SU-DHL-6 (cell line): ENCODE results near the gene FABP3.

Source experiments
- H2AFZ ChIP-seq: fragments of 200-600 bp; sonication (generic); 2 replicates; pipeline ENCODE4 v1.6.1; 2014; ENCODE audit warnings: low read depth, mild to moderate bottlenecking, moderate library complexity, mixed read lengths, antibody characterized with exemption, low read length; ENCODE audit not compliant: severe bottlenecking
- H3F3A ChIP-seq: fragments of 200-600 bp; shearing (Covaris generic); 2 replicates; pipeline ENCODE4 v1.6.0; 2016; ENCODE audit warnings: antibody characterized with exemption, mild to moderate bottlenecking; ENCODE audit not compliant: insufficient read depth
- H3K27ac ChIP-seq: fragments of 200-600 bp; sonication (generic); 2 replicates; pipeline ENCODE4 v1.5.1; 2016; ENCODE audit warnings: low read depth, mild to moderate bottlenecking, low read length, moderate library complexity, mixed read lengths
- H3K27me3 ChIP-seq: fragments of 200-600 bp; sonication (generic), shearing (Covaris generic); 2 replicates; pipeline ENCODE4 v1.6.0; 2014; ENCODE audit warnings: mild to moderate bottlenecking, low read length
- H3K36me3 ChIP-seq: fragments of 200-600 bp; sonication (generic); 2 replicates; pipeline ENCODE4 v1.6.1; 2014; ENCODE audit warnings: mild to moderate bottlenecking, low read length, mixed read lengths
- H3K4me2 ChIP-seq: fragments of 300-600, 200-600 bp; shearing (Covaris generic), sonication (generic); 2 replicates; pipeline ENCODE4 v1.6.0; 2014; ENCODE audit warnings: low read length, low read depth, mild to moderate bottlenecking; ENCODE audit not compliant: poor library complexity, severe bottlenecking
- H3K4me3 ChIP-seq: fragments of 200-600 bp; sonication (generic); 2 replicates; pipeline ENCODE4 v1.5.1; 2014; ENCODE audit warnings: antibody characterized with exemption, low read length, mild to moderate bottlenecking, mixed read lengths; ENCODE audit not compliant: insufficient read depth, poor library complexity, severe bottlenecking
- H3K79me2 ChIP-seq: fragments of 200-600 bp; sonication (generic); 2 replicates; pipeline ENCODE4 v1.6.1; 2014; ENCODE audit warnings: mild to moderate bottlenecking, low read length, moderate library complexity; ENCODE audit not compliant: insufficient read depth
- H3K9ac ChIP-seq: fragments of 200-600 bp; sonication (generic); 2 replicates; pipeline ENCODE4 v1.7.0; 2014; ENCODE audit warnings: mild to moderate bottlenecking, low read length
- H3K9me2 ChIP-seq: fragments of 200-600 bp; sonication (generic); replicated peaks from 2 replicates; pipeline ENCODE4 v1.6.1; 2014; ENCODE audit warnings: low read length; ENCODE audit not compliant: insufficient read depth
- H3K9me3 ChIP-seq: fragments of 200-600 bp; sonication (generic); 2 replicates; pipeline ENCODE4 v1.6.1; 2014; ENCODE audit warnings: low read length, mixed read lengths; ENCODE audit not compliant: insufficient read depth
- H4K20me1 ChIP-seq: fragments of 200-600 bp; sonication (generic); 2 replicates; pipeline ENCODE4 v1.6.1; 2014; ENCODE audit warnings: low read depth, mild to moderate bottlenecking, antibody characterized with exemption, low read length, moderate library complexity, mixed read lengths
- EZH2phosphoT487 ChIP-seq: fragments of 200-600 bp; sonication (generic), shearing (Covaris generic); conservative IDR thresholded peaks from 2 replicates; pipeline ENCODE4 v1.6.1; 2018; ENCODE audit warnings: mild to moderate bottlenecking, antibody characterized with exemption, low read length, moderate library complexity, mixed read lengths
- TF ChIP-seq, protein P1 (sequence below): fragments of 200-600 bp; sonication (generic); IDR thresholded peaks from one replicate; pipeline ENCODE4 v1.5.1; 2017; ENCODE audit warnings: antibody characterized with exemption, mild to moderate bottlenecking, low read length, moderate library complexity; ENCODE audit not compliant: insufficient read depth, poor library complexity, severe bottlenecking

The FABP3 gene

DNA sequence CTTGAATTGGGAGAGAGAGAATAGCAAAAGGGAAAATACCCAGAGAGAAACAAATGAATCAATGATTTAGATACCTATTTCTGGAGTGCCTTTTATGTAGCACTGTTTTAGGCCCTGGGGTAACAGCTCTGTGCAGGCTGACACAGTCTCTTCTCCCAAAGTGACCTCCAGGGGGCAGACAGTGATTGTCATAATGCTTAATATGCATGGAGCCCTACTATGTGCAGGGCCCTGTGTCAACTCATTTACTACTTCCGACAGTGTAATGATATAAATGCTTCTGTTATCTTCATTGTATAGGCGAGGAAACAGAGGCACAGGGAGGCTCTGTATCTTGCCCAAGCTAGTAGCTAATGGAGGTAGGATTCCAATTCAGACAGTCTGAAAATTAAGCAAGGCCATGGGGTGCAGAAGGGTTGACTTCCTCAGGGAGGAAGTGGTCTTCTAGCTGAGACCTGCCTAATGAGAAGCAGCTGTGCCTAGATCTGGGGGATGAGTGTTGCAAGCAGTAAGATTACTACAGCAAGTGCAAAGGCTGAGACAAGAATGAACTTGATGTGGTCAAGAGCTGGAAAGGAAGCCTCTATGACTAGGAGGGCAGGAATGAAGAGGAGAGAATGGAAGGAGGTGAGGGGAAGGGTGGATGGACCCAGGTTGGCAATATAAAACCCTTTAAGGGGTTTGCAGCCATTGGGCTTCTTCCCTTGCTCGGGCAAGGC lies 23.9 kb upstream of the FABP3 start:
- no peaks in the 10 kb centered on the region for H3K27me3 ChIP-seq
- H3K27ac ChIP-seq = no peak overlapping the region
- no peaks in the 10 kb centered on the region for H3K9me2 ChIP-seq
- H3K36me3 ChIP-seq = no peaks in the 10 kb centered on the region
- no peaks in the 10 kb centered on the region for H3K79me2 ChIP-seq
- TF ChIP-seq, protein P1, sequence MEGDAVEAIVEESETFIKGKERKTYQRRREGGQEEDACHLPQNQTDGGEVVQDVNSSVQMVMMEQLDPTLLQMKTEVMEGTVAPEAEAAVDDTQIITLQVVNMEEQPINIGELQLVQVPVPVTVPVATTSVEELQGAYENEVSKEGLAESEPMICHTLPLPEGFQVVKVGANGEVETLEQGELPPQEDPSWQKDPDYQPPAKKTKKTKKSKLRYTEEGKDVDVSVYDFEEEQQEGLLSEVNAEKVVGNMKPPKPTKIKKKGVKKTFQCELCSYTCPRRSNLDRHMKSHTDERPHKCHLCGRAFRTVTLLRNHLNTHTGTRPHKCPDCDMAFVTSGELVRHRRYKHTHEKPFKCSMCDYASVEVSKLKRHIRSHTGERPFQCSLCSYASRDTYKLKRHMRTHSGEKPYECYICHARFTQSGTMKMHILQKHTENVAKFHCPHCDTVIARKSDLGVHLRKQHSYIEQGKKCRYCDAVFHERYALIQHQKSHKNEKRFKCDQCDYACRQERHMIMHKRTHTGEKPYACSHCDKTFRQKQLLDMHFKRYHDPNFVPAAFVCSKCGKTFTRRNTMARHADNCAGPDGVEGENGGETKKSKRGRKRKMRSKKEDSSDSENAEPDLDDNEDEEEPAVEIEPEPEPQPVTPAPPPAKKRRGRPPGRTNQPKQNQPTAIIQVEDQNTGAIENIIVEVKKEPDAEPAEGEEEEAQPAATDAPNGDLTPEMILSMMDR = peak; percentile 40
- TF ChIP-seq EZH2phosphoT487 = no peak
- H3K4me3 ChIP-seq = no peak overlapping the region
- H3K9me3 ChIP-seq = no peaks in the 10 kb centered on the region
- H3K4me2 ChIP-seq = no peak overlapping the region
- H4K20me1 ChIP-seq = no peaks in the 10 kb centered on the region
- no peaks in the 10 kb centered on the region; the same call in none of the 2 replicates for H3F3A ChIP-seq
- H3K9ac ChIP-seq = no peak overlapping the region
- no peak overlapping the region for H2AFZ ChIP-seq

DNA sequence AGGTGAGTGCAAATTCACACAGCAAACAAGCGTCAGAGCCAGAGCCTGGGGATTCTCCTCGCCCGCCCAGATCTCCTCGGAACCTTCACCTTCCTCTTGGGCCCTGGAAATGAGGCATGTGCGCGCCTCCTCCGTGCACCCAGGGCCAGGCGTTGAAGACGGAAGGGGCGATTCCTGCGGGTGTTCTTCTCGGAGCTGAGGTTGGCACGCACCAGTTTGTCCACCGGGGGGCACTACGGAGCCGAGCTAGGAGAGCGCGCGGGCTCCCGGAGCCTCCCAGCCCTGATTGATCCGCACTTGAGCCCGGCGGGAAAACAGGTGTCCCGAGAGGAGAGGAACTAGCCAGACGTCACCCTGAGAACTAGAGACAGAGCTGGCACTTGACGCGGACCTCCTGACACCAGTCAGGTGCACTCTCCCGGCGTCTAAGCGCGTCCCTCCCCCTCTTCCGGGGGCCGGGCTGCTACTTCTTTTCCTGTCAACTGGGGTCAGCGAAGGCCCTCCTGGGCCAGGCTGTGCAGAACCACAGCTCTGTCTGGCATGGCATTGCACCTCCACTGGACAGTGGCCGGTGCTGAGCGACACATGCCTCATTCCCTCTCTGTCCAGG lies 21.8 kb upstream of the FABP3 start:
- Histone ChIP-seq H3K27me3 (no peaks in the 10 kb centered on the region), H3K4me2 (peak overlapping the region; percentile 74), H3K79me2 (no peaks in the 10 kb centered on the region), H2AFZ (peak overlapping the region; percentile 98), H3K9me2 (no peaks in the 10 kb centered on the region), H3K4me3 (peak overlapping the region; percentile 51), H3K36me3 (no peaks in the 10 kb centered on the region), H3F3A (no peaks in the 10 kb centered on the region; the same call in 1 of the 2 replicates), H4K20me1 (no peaks in the 10 kb centered on the region), H3K9me3 (no peaks in the 10 kb centered on the region), H3K27ac (no peak overlapping the region), H3K9ac (peak overlapping the region; percentile 60)
- TF ChIP-seq, protein P1 = peak; percentile 92
- TF ChIP-seq EZH2phosphoT487 = no peak

DNA sequence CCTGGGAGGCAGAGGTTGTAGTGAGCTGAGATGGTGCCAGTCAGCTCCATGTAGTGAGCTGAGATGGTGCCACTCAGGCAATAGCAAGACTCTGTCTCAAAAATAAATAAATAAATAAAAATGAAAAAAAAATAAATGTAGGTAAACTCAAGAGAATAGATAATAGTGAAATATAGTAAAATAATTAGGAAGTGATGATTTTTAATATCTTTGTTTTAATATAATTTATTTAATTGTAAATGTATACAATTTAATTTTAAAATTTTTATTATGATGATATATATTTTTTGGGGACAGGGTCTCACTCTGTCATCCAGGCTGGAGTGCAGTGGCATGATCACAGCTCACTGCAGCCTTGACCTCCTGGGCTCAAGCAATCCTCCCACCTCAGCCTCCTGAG lies 20.6 kb upstream of the FABP3 start:
- no peak overlapping the region for H3K9ac ChIP-seq
- H3K79me2 ChIP-seq = no peaks in the 10 kb centered on the region
- TF ChIP-seq EZH2phosphoT487 = no peak
- TF ChIP-seq, protein P1 = no peak
- no peaks in the 10 kb centered on the region; the same call in 1 of the 2 replicates for H3F3A ChIP-seq
- H3K36me3 ChIP-seq = no peaks in the 10 kb centered on the region
- no peaks in the 10 kb centered on the region for H4K20me1 ChIP-seq
- H3K4me2 ChIP-seq = no peak overlapping the region
- H3K27ac ChIP-seq = no peak overlapping the region
- H2AFZ ChIP-seq = no peak overlapping the region
- H3K9me2 ChIP-seq = no peaks in the 10 kb centered on the region
- no peaks in the 10 kb centered on the region for H3K27me3 ChIP-seq
- no peaks in the 10 kb centered on the region for H3K9me3 ChIP-seq
- no peak overlapping the region for H3K4me3 ChIP-seq
